ENCODE data around the gene USP11. TPM values are rescaled to one million over a fixed set of nuclear protein-coding genes. Genes with fewer than 3 reads are reported as not detected.

Gene USP11
- total RNA-seq, 1 donor from 2014 or later, result 189 TPM

DNA sequence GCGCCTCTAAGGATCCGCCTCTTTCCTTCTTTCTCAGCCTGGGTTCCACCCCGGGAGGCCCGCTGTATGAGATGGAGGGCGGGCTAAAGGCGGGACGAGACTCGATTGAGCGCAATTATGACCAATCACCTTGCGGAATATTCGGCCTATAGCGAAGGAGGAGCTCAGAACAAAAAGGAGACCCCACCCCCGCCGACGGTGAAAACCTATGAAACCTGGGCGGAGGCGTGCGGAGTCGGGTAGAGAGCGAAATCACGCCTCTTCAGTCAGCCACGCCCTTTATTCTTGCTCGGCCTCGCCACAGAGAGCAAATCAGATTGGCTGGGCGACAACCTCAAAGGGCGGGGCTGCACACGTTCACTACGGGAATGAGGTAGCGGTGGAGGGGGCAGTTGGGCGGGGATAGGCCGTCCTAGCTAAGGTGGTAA, 14.9 kb upstream of the USP11 start:
- Mint-ChIP-seq H3K36me3 (peaks cover 37% of the 10 kb centered on the region), H3K9me3 (no peaks in the 10 kb centered on the region), H3K4me1 (ENCODE audit: unreplicated experiment) (peaks cover 36% of the 10 kb centered on the region)

DNA sequence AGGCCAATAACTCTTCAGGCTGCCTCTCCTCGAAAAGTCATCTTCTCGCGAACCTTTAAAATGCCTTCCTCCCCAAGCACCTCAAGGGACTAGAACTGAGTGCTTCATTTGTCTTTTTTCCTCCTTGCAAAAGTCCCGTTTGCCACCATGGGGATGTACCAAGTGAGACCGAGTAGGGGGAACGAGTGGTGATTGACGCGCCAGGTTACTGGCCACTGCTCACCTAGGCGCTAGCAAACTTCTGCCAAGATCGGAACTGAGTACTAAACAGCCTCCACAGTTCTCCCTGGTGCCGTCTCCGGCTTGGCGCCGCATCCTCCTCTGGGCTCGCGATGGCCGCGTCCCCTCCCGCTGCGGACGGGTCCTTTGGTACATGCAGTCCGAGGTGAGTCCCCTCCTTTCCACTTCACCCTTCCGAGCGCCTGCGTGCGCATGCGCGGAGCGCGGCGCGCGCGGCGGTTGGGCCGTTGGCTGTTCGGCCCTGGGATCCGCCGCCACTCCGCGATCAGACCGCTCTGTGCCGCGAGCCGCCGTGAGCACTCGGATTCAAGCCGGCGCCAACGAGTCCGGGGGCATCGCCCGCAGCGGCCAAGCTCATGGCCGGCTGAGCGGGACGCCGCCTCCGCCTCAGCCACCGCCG, 14.4 kb upstream of the USP11 start, which contains the start of gene CDK16:
TSS of gene CDK16 (plus strand) at position 402 of the 640 bp plus-strand sequence. CDS start 4,877 bp downstream, outside the sequence.
- TF ChIP-seq, protein P1, sequence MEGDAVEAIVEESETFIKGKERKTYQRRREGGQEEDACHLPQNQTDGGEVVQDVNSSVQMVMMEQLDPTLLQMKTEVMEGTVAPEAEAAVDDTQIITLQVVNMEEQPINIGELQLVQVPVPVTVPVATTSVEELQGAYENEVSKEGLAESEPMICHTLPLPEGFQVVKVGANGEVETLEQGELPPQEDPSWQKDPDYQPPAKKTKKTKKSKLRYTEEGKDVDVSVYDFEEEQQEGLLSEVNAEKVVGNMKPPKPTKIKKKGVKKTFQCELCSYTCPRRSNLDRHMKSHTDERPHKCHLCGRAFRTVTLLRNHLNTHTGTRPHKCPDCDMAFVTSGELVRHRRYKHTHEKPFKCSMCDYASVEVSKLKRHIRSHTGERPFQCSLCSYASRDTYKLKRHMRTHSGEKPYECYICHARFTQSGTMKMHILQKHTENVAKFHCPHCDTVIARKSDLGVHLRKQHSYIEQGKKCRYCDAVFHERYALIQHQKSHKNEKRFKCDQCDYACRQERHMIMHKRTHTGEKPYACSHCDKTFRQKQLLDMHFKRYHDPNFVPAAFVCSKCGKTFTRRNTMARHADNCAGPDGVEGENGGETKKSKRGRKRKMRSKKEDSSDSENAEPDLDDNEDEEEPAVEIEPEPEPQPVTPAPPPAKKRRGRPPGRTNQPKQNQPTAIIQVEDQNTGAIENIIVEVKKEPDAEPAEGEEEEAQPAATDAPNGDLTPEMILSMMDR (conservative IDR thresholded peaks at IDR 0.05), result no peak

More for the DNA sequence above, 14.9 kb upstream of the USP11 start:
- Mint-ChIP-seq H3K27ac (peak overlapping the region; percentile 98), H3K27me3 (no peaks in the 10 kb centered on the region), H3K4me3 (peak overlapping the region; percentile 98)
- TF ChIP-seq, protein P1 (conservative IDR thresholded peaks at IDR 0.05), result no peak
- DNase-seq (ENCODE audit: extremely low spot score, unreplicated experiment), result peak; percentile 98

DNA sequence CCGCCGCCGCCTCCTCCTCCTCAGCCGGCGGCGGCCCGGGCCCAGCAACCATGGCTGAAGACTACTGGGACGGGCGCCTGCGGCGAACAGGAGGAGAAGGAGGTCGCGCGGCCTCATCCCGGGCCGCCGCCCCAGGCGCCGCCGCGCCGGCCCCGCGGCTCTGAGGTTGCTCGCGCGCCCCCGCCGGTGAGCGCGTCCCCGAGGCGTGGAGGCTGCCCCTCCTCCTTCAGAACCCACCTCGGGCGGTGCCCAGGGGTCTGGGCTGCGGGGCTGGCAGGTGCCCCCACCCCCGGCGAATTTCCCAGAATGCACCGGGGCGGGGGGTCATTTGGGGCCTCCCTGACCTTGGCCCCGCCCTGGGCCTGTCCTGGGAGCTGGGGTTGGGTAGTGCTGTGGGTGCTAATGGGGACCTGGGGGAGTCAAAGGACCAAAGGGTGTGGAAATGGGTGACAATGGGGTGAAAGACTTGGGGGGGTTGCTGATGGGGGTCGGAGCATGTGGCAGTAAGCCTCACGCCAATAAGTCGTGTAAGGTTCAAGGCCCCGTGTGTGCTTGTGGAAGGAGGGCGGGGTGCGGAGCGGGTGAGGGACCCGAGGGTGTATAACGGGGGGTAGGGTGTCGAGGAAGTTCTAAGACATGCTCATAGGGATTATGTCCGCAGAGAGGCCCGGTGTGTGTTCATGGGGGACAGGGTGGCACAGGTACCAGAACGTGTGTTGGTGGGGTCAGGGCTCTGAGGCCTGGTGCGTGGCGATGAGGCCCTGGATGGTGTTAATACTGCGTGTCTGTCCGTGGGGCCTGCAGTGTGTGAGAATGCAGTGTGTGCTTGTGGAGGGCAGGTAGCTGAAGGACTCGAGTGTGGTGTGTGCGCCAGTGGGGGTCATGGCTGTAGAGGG, 13.6 kb upstream of the USP11 start:
- Mint-ChIP-seq H3K36me3 (peaks cover 28% of the 10 kb centered on the region), H3K27me3 (no peaks in the 10 kb centered on the region), H3K9me3 (no peaks in the 10 kb centered on the region), H3K27ac (peak overlapping the region; percentile 90), H3K4me1 (ENCODE audit: unreplicated experiment) (peaks cover 36% of the 10 kb centered on the region), H3K4me3 (peak overlapping the region; percentile 92)
- TF ChIP-seq, protein P1 (conservative IDR thresholded peaks at IDR 0.05), result no peak
- DNase-seq (ENCODE audit: extremely low spot score, unreplicated experiment), result peak; percentile 76

More for the DNA sequence above, 14.4 kb upstream of the USP11 start, which contains the start of gene CDK16:
- Mint-ChIP-seq H3K27me3 (no peaks in the 10 kb centered on the region), H3K36me3 (peaks cover 33% of the 10 kb centered on the region), H3K4me1 (ENCODE audit: unreplicated experiment) (peaks cover 36% of the 10 kb centered on the region), H3K4me3 (peak within 1 kb of the TSS; percentile 98), H3K9me3 (no peaks in the 10 kb centered on the region), H3K27ac (peak within 1 kb of the TSS; percentile 98)
- DNase-seq (ENCODE audit: extremely low spot score, unreplicated experiment), result peak; percentile 88

DNA sequence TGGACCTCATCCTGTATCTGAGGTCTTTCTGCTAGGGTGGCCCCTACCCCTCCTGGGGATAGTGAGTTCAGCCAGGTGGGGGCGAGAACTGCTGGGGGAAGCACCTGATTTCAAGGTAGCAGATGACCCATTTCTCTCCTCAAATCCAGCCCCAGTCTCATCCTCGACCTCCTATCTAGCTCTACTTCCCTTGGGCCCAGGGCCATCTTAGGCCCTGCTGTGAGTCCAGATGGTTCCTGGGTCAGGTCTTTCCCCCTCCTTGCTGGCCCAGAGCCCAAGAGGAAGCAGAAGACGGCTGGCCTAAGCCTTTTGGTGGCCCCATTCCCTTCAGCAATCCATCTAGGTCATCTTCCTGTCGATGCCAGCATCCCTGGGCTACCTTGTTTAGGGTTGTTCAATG, 11.1 kb upstream of the USP11 start:
- H3K36me3 Mint-ChIP-seq, result peaks cover 26% of the 10 kb centered on the region

DNA sequence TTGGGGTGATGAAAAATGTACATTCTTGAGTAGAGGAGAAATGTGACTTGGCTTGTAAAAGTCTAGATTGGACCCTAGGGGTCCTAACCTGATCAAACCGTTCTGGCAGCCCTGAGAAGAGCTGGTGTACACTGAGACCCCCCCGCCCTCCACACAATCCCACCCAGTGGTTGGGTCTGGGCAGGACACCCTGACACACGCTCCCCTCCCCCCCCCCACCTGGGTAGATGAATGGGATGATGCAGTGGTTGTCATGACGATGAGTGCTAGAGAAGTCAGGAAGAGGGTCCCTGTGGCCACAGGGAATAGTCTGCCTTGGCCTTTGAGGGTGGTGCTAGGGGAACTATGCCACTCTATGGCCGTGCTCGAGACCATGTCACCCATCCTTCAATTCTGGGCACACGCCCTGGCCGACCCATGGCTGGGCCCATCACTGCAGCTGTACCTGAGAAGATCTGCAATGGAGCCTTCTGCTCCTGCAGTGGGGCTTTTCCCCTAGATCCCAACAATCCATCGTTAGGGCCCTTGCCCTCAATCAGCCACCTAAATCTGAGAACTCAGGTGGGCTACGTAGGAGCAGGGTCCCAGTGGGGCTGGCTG, 10.0 kb upstream of the USP11 start:
- Mint-ChIP-seq H3K27ac (no peak overlapping the region), H3K4me1 (ENCODE audit: unreplicated experiment) (peaks cover 25% of the 10 kb centered on the region), H3K27me3 (no peaks in the 10 kb centered on the region), H3K9me3 (no peaks in the 10 kb centered on the region), H3K4me3 (no peak overlapping the region), H3K36me3 (peaks cover 28% of the 10 kb centered on the region)
- TF ChIP-seq, protein P1 (conservative IDR thresholded peaks at IDR 0.05), result peak; percentile 31
- no peak for DNase-seq (ENCODE audit: extremely low spot score, unreplicated experiment)

More for the DNA sequence above, 11.1 kb upstream of the USP11 start:
- DNase-seq (ENCODE audit: extremely low spot score, unreplicated experiment), result no peak
- Mint-ChIP-seq H3K9me3 (no peaks in the 10 kb centered on the region), H3K27me3 (no peaks in the 10 kb centered on the region), H3K27ac (no peak overlapping the region), H3K4me3 (no peak overlapping the region), H3K4me1 (ENCODE audit: unreplicated experiment) (peaks cover 31% of the 10 kb centered on the region)
- TF ChIP-seq, protein P1 (conservative IDR thresholded peaks at IDR 0.05), result no peak
